A549 (cell line): ENCODE results near the gene AKAP6.

Experiments used
- BCL3 ChIP-seq: fragments of >200 bp; sonication (Bioruptor Twin); formaldehyde crosslinking; IDR thresholded peaks from 3 replicates; pipeline ENCODE4 v1.6.1; 2016
- CEBPB ChIP-seq, 2 experiments: fragments of >200 bp in 1 of 2; sonication (Bioruptor Twin) in 1 of 2; formaldehyde crosslinking in 1 of 2; IDR thresholded peaks; 2 replicates each; pipeline ENCODE4 v1.6.1; 2012 to 2016
- CHD4 ChIP-seq: fragments of 200-600 bp; sonication (generic); IDR thresholded peaks from 2 replicates; pipeline ENCODE4 v1.6.1; 2016; ENCODE audit warnings: antibody characterized with exemption, mild to moderate bottlenecking, borderline replicate concordance
- CTCF ChIP-seq: fragments of >200 bp; sonication (Bioruptor Twin); formaldehyde crosslinking; IDR thresholded peaks from 3 replicates; pipeline ENCODE4 v1.5.1; 2016
- EP300 ChIP-seq, 2 experiments: fragments of >200 bp; sonication (Bioruptor Twin); formaldehyde crosslinking; IDR thresholded peaks; 2 replicates in 1 of 2; 3 replicates in 1 of 2; pipeline ENCODE4 v1.6.1; 2016 to 2017
- FOXS1 ChIP-seq: fragments of 250-450 bp; sonication (Bioruptor Pico); IDR thresholded peaks from 2 replicates; pipeline ENCODE4 v1.5.0; 2020; ENCODE audit warnings: mild to moderate bottlenecking, moderate library complexity
- MAZ ChIP-seq: fragments of 150-350 bp; IDR thresholded peaks from 2 replicates; pipeline ENCODE4 v1.6.1; 2014; ENCODE audit warnings: antibody characterized with exemption, low read depth, low read length, borderline replicate concordance
- POLR2A ChIP-seq: IDR thresholded peaks from 2 replicates; pipeline ENCODE4 v1.6.1; 2012; ENCODE audit warnings: mild to moderate bottlenecking, low read length
- RAD21 ChIP-seq, 2 experiments: fragments of >200 bp in 1 of 2; sonication (Bioruptor Twin) in 1 of 2; formaldehyde crosslinking in 1 of 2; IDR thresholded peaks in 1 of 2; conservative IDR thresholded peaks in 1 of 2; 2 replicates in 1 of 2; 3 replicates in 1 of 2; pipeline ENCODE4 v1.6.1; 2012 to 2018; ENCODE audit warnings: inconsistent platforms in 1 of 2
- RARB ChIP-seq: fragments of 250-450 bp; sonication (Bioruptor Pico); IDR thresholded peaks from 2 replicates; pipeline ENCODE4 v1.8.0; 2021; ENCODE audit warnings: mild to moderate bottlenecking, moderate library complexity
- REST ChIP-seq: fragments of 200-600 bp; sonication (generic); IDR thresholded peaks from 2 replicates; pipeline ENCODE4 v1.6.1; 2016; ENCODE audit warnings: antibody characterized with exemption, mild to moderate bottlenecking, moderate library complexity
- RFX5 ChIP-seq: fragments of 450-650 bp; IDR thresholded peaks from 2 replicates; pipeline ENCODE4 v1.7.1; 2014; ENCODE audit warnings: antibody characterized with exemption, mild to moderate bottlenecking, moderate library complexity
- TP53 ChIP-seq: fragments of 250-450 bp; sonication (Bioruptor Pico); IDR thresholded peaks from 2 replicates; pipeline ENCODE4 v1.5.0; 2021; ENCODE audit warnings: mild to moderate bottlenecking, moderate library complexity
- ZNF302 ChIP-seq: fragments of 250-450 bp; sonication (Bioruptor Pico); IDR thresholded peaks from 2 replicates; pipeline ENCODE4 v1.9.0; 2021; ENCODE audit warnings: inconsistent platforms, mild to moderate bottlenecking, moderate library complexity

- TF ChIP-seq CTCF (no peak), CEBPB (IDR thresholded peaks at IDR 0.05) (no peak), RARB (CRISPR knock-in tag) (no peak), EP300 (IDR thresholded peaks at IDR 0.05) (no peak), TP53 (no peak), BCL3 (no peak), POLR2A (no peak), RAD21 (conservative IDR thresholded peaks at IDR 0.05 in 1 of 2, IDR thresholded peaks at IDR 0.05 in 1 of 2) (no peak), RFX5 (no peak), FOXS1 (CRISPR knock-in tag) (no peak), CHD4 (no peak), MAZ (no peak), REST (no peak), ZNF302 (no peak)
Observed at GRCh38 chr14:32417956-32418552, 89.0 kb downstream of the AKAP6 start.
